ENCODE results near the gene CUL1.

The CUL1 gene

DNA sequence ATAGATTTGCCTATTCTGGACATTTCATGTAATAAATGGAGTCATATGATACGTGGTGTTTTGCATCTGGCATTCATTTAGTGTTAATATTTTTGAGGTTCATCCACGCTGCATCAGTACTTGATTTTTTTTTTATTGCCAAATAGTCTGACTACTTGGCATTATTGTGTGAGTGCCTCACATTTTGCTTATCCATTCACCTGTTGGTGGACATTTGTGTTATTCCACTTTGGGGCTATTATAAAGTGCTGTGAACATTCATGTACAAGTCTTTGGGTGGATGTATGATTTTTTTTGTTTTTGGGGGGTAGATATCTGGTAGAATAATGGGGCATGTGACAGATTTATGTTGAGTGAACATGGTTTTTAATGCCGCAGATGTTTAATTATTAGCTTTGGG lies 19.7 kb downstream of the CUL1 start:
- Histone ChIP-seq H3K27me3 (no peaks in the 10 kb centered on the region), H3K27ac (no peak overlapping the region), H3K36me3 (no peaks in the 10 kb centered on the region), H3K9me3 (no peaks in the 10 kb centered on the region), H3K4me3 (no peak overlapping the region), H3K4me1 (peaks cover 0 to 62% (median 29%) of the 10 kb centered on the region in 4 donors)
- intact Hi-C loops (cut with DNase I; ENCODE audit: low total_unique reads): no loop called here
- no peak for DNase-seq
- TF ChIP-seq CTCF (IDR thresholded peaks at IDR 0.05): no peak

GRCh38 chr7:148719753-148720152 lies 21.1 kb downstream of the CUL1 start:
- H3K4me1 ChIP-seq: peaks cover 0 to 49% (median 29%) of the 10 kb centered on the region in 4 donors
- H3K4me3 ChIP-seq: no peak overlapping the region
- H3K27me3 ChIP-seq: no peaks in the 10 kb centered on the region
- no peak for TF ChIP-seq CTCF (IDR thresholded peaks at IDR 0.05)
- intact Hi-C loops (cut with DNase I; ENCODE audit: low total_unique reads): no loop called here
- no peaks in the 10 kb centered on the region for H3K36me3 ChIP-seq
- H3K27ac ChIP-seq: no peak overlapping the region
- no peak for DNase-seq
- no peaks in the 10 kb centered on the region for H3K9me3 ChIP-seq

DNA sequence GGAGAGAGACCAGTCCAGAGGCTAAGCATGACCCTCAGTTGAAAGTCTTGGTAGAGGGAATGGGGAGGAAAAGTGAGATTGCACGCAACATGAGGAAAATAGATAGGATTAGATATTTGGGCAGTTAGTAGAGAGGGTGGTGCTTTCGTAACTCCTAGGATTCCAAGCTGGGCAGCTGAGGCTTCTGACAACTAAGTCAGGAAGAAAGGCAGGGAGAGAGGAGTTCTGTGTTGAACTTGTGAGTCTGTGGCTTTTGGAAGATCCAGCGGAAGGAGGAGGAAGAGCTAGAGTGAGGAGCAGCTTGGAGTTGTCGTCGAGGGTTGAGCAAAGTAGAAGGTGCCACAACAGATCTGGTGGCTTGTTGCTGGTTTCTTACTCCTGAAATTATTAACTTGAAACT lies 21.8 kb downstream of the CUL1 start:
- H3K9me3 ChIP-seq: no peaks in the 10 kb centered on the region
- no peak overlapping the region for H3K4me3 ChIP-seq
- TF ChIP-seq CTCF (IDR thresholded peaks at IDR 0.05): no peak
- H3K36me3 ChIP-seq: no peaks in the 10 kb centered on the region
- H3K27ac ChIP-seq: no peak overlapping the region
- H3K4me1 ChIP-seq: peaks cover 0 to 51% (median 26%) of the 10 kb centered on the region in 4 donors
- intact Hi-C loops (cut with DNase I; ENCODE audit: low total_unique reads): no loop called here
- no peak for DNase-seq
- no peaks in the 10 kb centered on the region for H3K27me3 ChIP-seq

DNA sequence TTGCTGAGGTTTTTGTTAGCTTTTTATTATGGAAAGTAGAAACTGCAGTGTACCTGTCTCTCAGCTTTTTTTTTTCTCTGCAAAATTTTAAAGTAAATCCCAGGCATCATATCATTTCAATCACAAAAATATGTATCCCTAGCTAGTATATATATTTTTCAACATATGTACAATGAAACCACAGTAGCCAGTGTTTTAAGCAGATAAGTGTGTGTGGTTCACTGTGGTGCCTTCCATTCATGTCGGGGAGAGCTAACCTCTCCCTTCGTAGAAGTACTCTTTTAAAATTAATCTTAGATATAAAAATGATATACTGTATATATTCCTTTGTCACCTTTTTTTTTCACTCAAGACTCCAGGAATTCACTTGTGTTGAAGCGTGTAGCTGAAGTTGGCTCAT lies 22.7 kb downstream of the CUL1 start:
- DNase-seq: no peak
- peaks cover 0 to 51% (median 26%) of the 10 kb centered on the region in 4 donors for H3K4me1 ChIP-seq

GRCh38 chr7:148722340-148723165 lies 23.9 kb downstream of the CUL1 start:
- no peak for DNase-seq
- H3K27ac ChIP-seq: no peak overlapping the region
- no peaks in the 10 kb centered on the region for H3K36me3 ChIP-seq
- TF ChIP-seq CTCF (IDR thresholded peaks at IDR 0.05): no peak
- H3K4me1 ChIP-seq: peaks cover 0 to 52% (median 27%) of the 10 kb centered on the region in 4 donors
- H3K27me3 ChIP-seq: no peaks in the 10 kb centered on the region
- intact Hi-C loops (cut with DNase I; ENCODE audit: low total_unique reads): no loop called here
- H3K9me3 ChIP-seq: no peaks in the 10 kb centered on the region
- H3K4me3 ChIP-seq: no peak overlapping the region

More for the DNA sequence above, 22.7 kb downstream of the CUL1 start:
- Histone ChIP-seq H3K4me3 (no peak overlapping the region), H3K9me3 (no peaks in the 10 kb centered on the region), H3K27ac (no peak overlapping the region), H3K27me3 (no peaks in the 10 kb centered on the region), H3K36me3 (no peaks in the 10 kb centered on the region)
- TF ChIP-seq CTCF (IDR thresholded peaks at IDR 0.05): no peak
- intact Hi-C loops (cut with DNase I; ENCODE audit: low total_unique reads): no loop called here
